GM12891 (cell line): ENCODE measurements around the gene CELF3.

Source experiments
- DNase-seq: peaks from one replicate; pipeline ENCODE4 v3.0.0; 2011; ENCODE audit warnings: low spot score; ENCODE audit not compliant: insufficient read length
- FAIRE-seq: peaks from 2 replicates; lab custom pipeline; 2011; peaks lifted over from hg19 to GRCh38; lab: Jason Lieb, UNC
- PAX5 ChIP-seq: IDR thresholded peaks from 2 replicates; pipeline ENCODE4 v1.6.1; 2011; ENCODE audit warnings: low read length, moderate library complexity, mild to moderate bottlenecking; ENCODE audit not compliant: insufficient read depth, severe bottlenecking
- POLR2A ChIP-seq: IDR thresholded peaks from 2 replicates; pipeline ENCODE4 v1.6.1; 2011; ENCODE audit warnings: low read depth, low read length, control low read depth
- POLR2AphosphoS5 ChIP-seq: IDR thresholded peaks from 2 replicates; pipeline ENCODE4 v1.6.1; 2011; ENCODE audit warnings: low read depth, low read length, control low read depth
- POU2F2 ChIP-seq: IDR thresholded peaks from 2 replicates; pipeline ENCODE4 v1.6.1; 2011; ENCODE audit warnings: low read depth, mild to moderate bottlenecking, control low read depth, low read length, moderate library complexity
- SPI1 ChIP-seq: IDR thresholded peaks from 2 replicates; pipeline ENCODE4 v1.6.1; 2011; ENCODE audit warnings: low read depth, low read length, control low read depth
- TAF1 ChIP-seq: IDR thresholded peaks from 2 replicates; pipeline ENCODE4 v1.6.1; 2011; ENCODE audit warnings: low read depth, low read length, control low read depth

Gene CELF3

DNA sequence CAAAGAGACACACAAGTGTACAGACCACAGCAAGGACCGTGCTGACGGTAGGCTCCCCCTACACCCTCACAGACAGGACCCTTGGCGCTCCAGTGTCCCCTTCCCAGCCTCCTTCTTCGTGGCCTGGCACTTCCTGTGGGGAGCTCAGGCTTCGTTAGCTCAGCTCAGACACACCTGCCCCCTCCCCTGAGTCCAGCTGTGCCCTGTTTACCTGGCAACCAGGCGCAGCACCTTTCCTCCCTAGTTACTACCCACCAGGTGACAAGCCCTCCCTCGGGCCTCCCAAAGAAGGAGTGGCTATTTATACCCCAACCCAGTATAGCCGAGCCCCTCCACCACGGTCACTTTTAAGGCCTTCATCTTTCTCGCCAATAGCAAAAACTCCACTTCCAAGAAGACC, 4.7 kb downstream of the CELF3 start:
- TF ChIP-seq POLR2AphosphoS5 (no peak), PAX5 (no peak), POU2F2 (no peak), SPI1 (no peak), POLR2A (no peak), TAF1 (no peak)
- no peak for DNase-seq
- no peak for FAIRE-seq

DNA sequence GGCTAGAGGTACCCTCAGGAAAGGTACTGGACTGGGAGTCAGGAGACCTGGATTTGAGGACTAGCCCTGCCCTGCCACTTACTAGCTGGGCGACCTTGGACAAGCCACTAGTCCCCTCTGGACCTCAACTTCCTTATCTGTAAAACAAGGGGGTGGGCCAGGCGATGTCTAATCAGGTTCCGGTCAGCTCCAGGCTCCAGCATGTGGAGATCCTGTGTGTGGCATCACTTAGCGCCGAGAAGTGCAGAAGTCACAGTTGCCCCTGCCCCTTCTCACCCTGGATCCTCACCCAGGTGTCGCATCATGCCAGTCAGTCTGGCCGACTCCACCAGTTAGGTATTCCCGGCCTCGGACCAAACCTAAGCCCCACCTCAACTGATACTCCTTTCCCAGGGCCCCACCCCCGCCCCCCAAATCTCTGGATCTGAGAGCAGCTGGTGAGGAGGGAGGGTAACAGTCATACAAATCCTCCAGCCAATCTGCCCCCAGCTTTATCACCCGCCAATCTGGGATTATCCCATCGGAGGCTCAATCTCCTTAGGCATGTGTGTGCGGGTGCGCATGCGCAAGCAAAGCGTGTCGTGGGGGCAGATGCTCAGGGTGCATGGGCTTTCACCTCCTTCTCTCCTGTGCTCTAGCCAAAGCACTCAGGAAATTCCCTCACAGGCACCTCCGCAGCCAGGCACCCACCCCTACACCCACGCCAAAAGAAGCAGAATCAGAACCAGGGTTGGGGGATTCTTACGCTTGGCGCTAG, 5.4 kb downstream of the CELF3 start:
- TF ChIP-seq POLR2A (no peak), POLR2AphosphoS5 (no peak), TAF1 (no peak), POU2F2 (no peak), SPI1 (no peak), PAX5 (no peak)
- DNase-seq = no peak
- FAIRE-seq = no peak

DNA sequence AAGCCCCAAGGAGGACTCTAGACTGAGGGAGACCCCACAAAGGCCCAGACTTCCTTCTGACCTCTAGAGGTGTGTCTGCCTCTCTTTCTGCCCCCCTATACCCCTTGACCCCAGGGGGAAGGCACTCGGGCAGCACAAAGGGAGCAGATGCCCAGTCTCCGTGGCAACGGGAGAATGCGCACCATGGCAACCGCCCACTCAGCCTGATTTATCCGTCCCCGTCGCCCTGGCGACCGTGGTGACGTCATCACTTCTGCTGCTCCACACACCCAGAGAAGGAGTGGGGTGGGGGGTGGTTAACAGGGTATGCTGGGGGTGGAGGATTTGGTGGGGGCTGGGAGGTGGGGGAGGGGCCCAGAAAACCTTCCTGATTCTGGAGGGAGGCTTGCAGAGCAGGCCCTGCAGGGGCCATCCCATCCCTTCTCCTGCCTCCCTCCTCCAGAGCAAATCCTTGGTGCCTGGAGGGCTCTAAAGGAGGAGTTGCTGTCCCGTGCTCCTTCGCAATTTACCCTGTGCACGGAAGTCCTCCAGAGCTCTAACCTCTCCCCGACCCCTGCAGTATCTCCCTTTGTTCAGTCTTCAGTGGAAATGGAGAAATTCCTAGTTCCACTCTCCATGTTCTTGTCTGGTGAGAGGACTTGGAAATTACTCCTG, 6.3 kb downstream of the CELF3 start:
- no peak for TF ChIP-seq TAF1
- TF ChIP-seq POLR2AphosphoS5 = no peak
- TF ChIP-seq POLR2A = no peak
- no peak for TF ChIP-seq POU2F2
- no peak for TF ChIP-seq SPI1
- TF ChIP-seq PAX5 = no peak
- FAIRE-seq (no peak), DNase-seq (no peak)

DNA sequence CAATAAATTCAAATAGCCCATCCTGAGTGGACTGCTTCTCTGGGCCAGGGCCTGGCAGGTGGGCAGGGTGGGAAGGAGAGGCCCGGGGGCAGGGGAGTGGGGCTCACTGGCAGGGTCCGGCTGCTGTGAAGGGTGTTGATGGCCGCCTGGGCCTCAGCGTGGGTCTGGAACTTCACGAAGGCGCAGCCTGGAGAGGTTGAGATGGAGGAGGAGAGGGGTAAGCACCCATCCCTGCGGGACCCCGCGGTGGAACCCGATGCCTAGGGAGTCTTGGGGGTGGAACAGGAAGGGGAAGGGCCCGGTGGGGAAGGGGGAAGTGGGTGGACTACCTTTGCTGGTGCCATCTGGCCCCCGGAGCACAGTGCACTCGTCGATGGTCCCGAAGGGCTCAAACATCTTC, 7.7 kb downstream of the CELF3 start:
- FAIRE-seq (no peak), DNase-seq (no peak)
- no peak for TF ChIP-seq POU2F2
- TF ChIP-seq PAX5 = no peak
- no peak for TF ChIP-seq POLR2A
- no peak for TF ChIP-seq POLR2AphosphoS5
- TF ChIP-seq SPI1 = no peak
- no peak for TF ChIP-seq TAF1

DNA sequence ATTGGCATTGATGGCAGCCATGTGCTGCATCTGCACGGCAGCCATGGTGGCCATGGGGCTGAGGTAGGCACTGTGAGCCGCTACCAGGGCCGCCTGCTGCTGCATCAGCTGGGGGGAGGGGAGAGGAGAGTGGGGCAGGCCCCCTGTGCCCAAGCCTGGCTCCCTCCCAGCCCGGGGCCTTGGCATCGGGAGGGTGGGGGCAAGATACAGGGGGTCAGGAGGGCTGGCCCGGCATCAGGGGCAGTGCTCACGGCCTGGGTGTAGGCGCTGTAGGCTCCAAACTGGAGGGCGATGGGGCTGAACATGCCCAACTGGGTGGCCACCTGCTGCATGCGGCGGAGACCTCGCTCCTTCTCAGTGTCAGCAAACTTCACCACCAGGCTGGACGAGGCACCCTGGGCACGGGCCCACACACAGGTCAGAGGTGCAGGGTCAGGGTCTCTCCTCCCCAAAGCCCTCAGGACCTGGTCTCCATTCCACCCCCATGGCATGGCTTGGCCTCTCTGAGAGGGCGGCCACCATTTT, 9.0 kb downstream of the CELF3 start:
- DNase-seq = no peak
- no peak for FAIRE-seq
- TF ChIP-seq SPI1 (no peak), POLR2A (no peak), POU2F2 (no peak), TAF1 (no peak), PAX5 (no peak), POLR2AphosphoS5 (no peak)

DNA sequence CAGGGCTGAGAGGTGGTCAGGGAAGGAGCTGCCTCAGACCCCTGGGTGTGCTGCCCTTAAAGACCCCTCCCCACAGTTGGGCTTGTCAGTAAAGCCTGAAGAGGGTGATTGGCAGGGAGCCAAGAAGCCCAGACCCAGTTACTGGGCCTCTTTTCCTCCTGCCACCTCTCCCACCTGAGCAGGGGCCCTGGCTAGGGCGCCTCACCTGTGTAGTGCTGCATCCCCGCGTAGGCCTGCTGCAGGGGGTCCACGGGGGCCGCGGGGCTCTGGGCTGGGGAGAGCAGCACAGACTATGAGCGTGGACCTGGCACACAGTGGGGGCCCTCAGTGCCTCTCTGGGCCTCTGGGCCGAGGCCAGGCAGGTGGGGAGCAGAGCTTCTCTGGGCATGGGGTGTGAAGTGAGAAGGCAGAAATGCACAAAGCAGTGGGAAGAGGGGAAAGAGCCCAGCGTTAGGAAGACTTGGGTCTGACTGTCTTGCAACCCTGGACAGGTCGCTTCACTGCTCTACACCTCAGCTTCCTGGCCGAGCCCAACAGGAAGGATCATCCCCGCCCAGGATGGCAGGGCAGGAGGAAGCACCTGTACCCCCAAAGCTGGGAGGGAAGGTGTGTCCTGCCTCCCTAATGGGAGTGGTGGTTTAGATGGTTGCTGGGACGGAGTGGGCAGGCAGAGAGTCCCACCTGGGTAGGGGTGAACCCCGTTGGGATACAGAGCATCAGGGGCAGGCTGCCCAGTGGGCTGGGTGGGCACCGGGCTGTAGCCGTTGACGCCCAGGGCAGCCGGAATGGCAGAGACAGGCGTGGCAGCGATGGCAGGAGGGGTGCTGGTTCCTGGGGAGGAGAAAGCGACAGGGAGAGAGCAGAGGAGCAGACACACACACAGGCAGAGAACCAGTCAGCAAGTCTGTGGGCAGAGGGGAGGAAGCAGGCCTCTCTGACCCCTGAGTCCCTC, 9.9 kb downstream of the CELF3 start:
- TF ChIP-seq SPI1 (no peak), POLR2AphosphoS5 (no peak), POU2F2 (no peak), POLR2A (no peak), TAF1 (no peak), PAX5 (no peak)
- no peak for FAIRE-seq
- DNase-seq = no peak

DNA sequence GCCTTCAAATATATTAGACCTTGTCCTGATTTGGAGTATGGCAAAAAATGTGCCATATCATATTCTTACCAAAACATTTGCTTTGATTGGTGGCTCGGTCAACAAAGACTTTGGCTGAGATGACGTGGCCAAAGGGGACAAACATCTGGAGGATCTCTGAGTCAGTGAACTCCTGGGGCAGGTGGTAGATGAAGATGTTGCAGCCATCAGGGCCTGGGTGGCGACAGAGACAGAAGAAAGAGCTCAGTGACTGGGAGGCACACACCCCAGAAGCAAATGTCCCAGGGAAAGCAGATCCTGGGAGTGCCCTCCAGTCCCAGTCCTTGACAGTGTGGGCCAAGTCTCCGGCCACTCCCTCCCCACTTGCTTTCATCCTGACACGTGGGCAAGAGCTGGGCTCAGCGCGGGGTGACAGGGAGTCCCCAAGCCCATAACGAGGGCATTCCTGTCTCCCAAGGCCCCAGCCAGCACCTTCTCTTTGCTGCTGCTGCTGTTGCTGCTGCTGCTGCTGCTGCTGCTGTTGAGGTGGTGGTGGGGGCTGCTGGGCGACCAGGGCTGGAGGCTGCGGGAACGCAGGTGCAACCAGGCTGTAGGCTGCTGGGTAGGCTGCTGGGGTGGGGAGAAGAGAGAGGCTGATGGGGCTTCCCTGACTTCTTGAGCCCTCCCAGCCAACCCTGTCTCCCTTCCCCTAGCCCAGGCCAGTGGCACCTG, 10.7 kb downstream of the CELF3 start:
- no peak for DNase-seq
- TF ChIP-seq SPI1 = no peak
- TF ChIP-seq POLR2A = no peak
- TF ChIP-seq PAX5 = no peak
- TF ChIP-seq POU2F2 = no peak
- no peak for TF ChIP-seq POLR2AphosphoS5
- TF ChIP-seq TAF1 = no peak
- FAIRE-seq = no peak

DNA sequence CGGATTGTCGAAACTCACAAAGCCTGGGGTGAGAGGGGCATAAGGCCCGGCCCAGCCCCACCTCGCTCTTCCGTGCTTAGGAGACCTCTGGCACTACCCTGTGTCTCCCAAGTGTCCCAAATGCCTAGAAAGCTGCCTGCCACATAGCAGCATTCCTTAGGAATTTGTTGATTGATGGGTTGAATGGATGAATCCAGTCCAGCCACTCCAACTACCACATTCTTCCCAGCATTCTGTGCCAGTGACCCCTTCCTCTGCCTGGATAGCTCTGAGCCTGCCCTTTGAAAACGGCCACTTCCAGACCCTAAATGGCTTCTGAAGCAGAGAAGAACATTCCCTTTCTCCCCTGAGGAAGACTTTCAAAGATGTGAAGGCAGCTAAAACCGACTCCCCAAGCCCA, 11.5 kb downstream of the CELF3 start:
- FAIRE-seq (no peak), DNase-seq (no peak)
- TF ChIP-seq TAF1 (no peak), POLR2A (no peak), SPI1 (no peak), PAX5 (no peak), POLR2AphosphoS5 (no peak), POU2F2 (no peak)
